Spleen (tissue), 11 donors: Measurements from ENCODE around the gene PKN1. TPM values are rescaled to one million over a fixed set of nuclear protein-coding genes. Genes with fewer than 3 reads are reported as not detected.

Experiments used
- DNase-seq: peaks from one replicate; pipeline ENCODE4 v3.0.0-alpha.2; 2020
- H3K27ac ChIP-seq, 8 donors: fragments of 200-600 bp; sonication (generic) in 7 of 8; 1 replicate in 4 of 8; 2 replicates in 4 of 8; pipeline versions ENCODE4 v1.5.0 to v1.8.0; 2016 to 2021; ENCODE audit warnings: inconsistent platforms in 4 of 8, mild to moderate bottlenecking in 4 of 8, moderate library complexity in 1 of 8
- H3K27me3 ChIP-seq, 7 donors: fragments of 200-600 bp; sonication (generic) in 6 of 7; replicated peaks in 1 of 7; 1 replicate in 4 of 7; 2 replicates in 3 of 7; pipeline versions ENCODE4 v1.5.0 to v1.8.0; 2016 to 2021; ENCODE audit warnings: inconsistent platforms in 3 of 7, mild to moderate bottlenecking in 1 of 7
- H3K36me3 ChIP-seq, 6 donors: fragments of 200-600 bp; sonication (generic) in 5 of 6; 1 replicate in 4 of 6; 2 replicates in 2 of 6; pipeline versions ENCODE4 v1.5.0 to v1.8.0; 2016 to 2021; ENCODE audit warnings: inconsistent platforms in 2 of 6
- H3K4me1 ChIP-seq, 6 donors: fragments of 200-600 bp; sonication (generic) in 5 of 6; 1 replicate in 3 of 6; 2 replicates in 3 of 6; pipeline versions ENCODE4 v1.5.0 to v1.8.0; 2016 to 2021; ENCODE audit warnings: inconsistent platforms in 3 of 6
- H3K4me3 ChIP-seq, 8 donors: fragments of 200-600 bp; sonication (generic) in 7 of 8; 1 replicate in 4 of 8; 2 replicates in 4 of 8; pipeline versions ENCODE4 v1.5.0 to v1.8.0; 2016 to 2021; ENCODE audit warnings: inconsistent platforms in 4 of 8, mild to moderate bottlenecking in 4 of 8, moderate library complexity in 2 of 8
- H3K9me3 ChIP-seq, 8 donors: fragments of 200-600 bp; sonication (generic) in 7 of 8; 1 replicate in 4 of 8; 2 replicates in 4 of 8; pipeline versions ENCODE4 v1.5.0 to v1.8.0; 2016 to 2021; ENCODE audit warnings: inconsistent platforms in 4 of 8
- POLR2A ChIP-seq, 3 donors: fragments of 450-650 bp; IDR thresholded peaks; one replicate each; pipeline ENCODE4 v1.5.1; 2017; ENCODE audit warnings: antibody characterized with exemption in 3 of 3, mild to moderate bottlenecking in 1 of 3
- POLR2AphosphoS5 ChIP-seq, 3 donors: sonication (generic); formaldehyde crosslinking; IDR thresholded peaks; one replicate each; pipeline ENCODE4 v1.5.1; 2017; ENCODE audit warnings: antibody characterized with exemption in 3 of 3
- WGBS, 5 donors: extraction: QIAGEN DNeasy Blood & Tissue Kit in 3 of 5; methylation state at CpG; one replicate each; pipeline versions ENCODE4 v1.1.5 to v1.1.7; 2013 to 2018; 5-methylcytosine and 5-hydroxymethylcytosine counted together
- intact Hi-C: fragments of 100-400 bp; cut with DNase I; formaldehyde crosslinking; loops from one replicate; pipeline ENCODE4 v1.15.0; 2023; ENCODE audit warnings: low total_unique reads
- polyA plus RNA-seq, 3 donors: library from polyadenylated mRNA; stranded (reverse); fragments of 200-250 nt; gene quantifications; one replicate each; pipeline ENCODE4 v1.2.1, GENCODE V29; 2013
- total RNA-seq, 7 donors: library from RNA; depleted of rRNA in 3 of 7; stranded (reverse); fragments of >200 nt in 3 of 7; fragmentation: NEBNext Ultra II Directional in 4 of 7; extraction: Animal tissue kit (Norgen Biotek cat#: 25700) in 4 of 7; gene quantifications; one replicate each; pipeline versions ENCODE4 v1.1.0 to v1.2.1, GENCODE V29; 2016 to 2021
- TF ChIP-seq, protein P1 (sequence below), 11 experiments: fragments of 200-600 bp in 7 of 11; fragments of 450-650 bp in 4 of 11; sonication (generic) in 4 of 11; IDR thresholded peaks in 8 of 11; conservative IDR thresholded peaks in 3 of 11; 1 replicate in 7 of 11; 2 replicates in 4 of 11; pipeline versions ENCODE4 v1.4.0 to v1.8.0; 2016 to 2021; ENCODE audit warnings: antibody characterized with exemption in 11 of 11, inconsistent platforms in 4 of 11, mild to moderate bottlenecking in 1 of 11
- donor health status: healthy with polysubstance abuse.
- donor health status: DM: no; HTN: no; CAD: no; lungs with moderate emphysema.
- donor health status: DM: no; HTN: no; CAD: no.
- donor health status: Bipolar disorder and iron deficiency.
- donor health status: healthy.
- donor health status: DM: no; HTN: no; CAD: no.
- donor health status: DM: yes; HTN: yes; CAD: no.

PKN1 gene
- total and polyA plus RNA-seq, 10 donors: 93.3 to 213 (median 166) TPM

DNA sequence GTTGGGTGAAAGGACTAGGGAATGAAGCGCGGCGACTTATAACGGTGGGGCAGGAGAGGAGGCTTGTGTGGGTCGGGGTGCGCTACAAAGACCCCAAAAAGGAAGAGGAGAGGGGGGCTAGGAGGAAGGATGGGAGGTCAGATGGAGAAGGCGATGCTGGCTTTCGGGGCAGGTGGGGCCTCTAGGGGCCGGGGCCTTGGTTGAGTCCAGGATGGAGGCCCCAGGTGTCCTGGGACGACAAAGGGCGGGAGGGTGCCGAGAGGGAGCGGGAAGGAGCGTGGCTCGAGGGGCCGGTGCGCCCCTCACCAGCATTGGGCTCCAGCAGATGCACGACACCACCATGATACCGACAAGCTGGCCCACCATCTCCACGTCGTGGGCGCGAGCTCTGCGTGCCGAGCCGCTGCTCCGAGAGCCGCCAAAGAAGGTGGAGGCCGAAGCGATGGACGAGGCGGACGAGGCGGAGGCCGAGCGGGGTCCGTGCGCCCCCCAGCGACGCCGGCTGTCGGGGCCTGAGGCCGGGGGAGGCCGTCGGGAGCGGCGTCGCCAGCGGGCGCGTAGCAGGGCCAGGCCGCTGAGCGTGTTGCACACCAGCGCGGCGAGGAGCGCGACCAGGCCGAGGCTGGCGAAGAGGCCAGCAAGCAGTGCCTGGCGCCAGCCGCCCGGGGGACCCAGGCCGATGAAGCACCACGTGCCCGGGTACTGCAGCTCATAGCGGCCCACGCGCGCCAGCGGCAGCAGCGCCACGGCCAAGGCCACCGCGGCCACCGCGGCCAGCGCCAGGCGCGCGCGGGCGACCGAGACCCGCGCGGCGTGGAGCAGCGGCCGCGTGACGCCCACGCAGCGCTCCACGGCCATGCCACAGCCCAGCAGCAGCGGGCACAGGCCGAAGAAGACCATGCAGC lies 40.2 kb downstream of the PKN1 start:
- TF ChIP-seq POLR2A (IDR thresholded peaks at IDR 0.05) (no peak), POLR2AphosphoS5 (IDR thresholded peaks at IDR 0.05) (peak in 1 of 3 donors; percentile 52)
- TF ChIP-seq, protein P1, sequence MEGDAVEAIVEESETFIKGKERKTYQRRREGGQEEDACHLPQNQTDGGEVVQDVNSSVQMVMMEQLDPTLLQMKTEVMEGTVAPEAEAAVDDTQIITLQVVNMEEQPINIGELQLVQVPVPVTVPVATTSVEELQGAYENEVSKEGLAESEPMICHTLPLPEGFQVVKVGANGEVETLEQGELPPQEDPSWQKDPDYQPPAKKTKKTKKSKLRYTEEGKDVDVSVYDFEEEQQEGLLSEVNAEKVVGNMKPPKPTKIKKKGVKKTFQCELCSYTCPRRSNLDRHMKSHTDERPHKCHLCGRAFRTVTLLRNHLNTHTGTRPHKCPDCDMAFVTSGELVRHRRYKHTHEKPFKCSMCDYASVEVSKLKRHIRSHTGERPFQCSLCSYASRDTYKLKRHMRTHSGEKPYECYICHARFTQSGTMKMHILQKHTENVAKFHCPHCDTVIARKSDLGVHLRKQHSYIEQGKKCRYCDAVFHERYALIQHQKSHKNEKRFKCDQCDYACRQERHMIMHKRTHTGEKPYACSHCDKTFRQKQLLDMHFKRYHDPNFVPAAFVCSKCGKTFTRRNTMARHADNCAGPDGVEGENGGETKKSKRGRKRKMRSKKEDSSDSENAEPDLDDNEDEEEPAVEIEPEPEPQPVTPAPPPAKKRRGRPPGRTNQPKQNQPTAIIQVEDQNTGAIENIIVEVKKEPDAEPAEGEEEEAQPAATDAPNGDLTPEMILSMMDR (IDR thresholded peaks at IDR 0.05 in 8 of 11, conservative IDR thresholded peaks at IDR 0.05 in 3 of 11): peak in 2 of 11 experiments; percentile 8 to 32
- WGBS, 5 donors: 14 to 23% (median 15%) methylated on average over 39 to 97 of the region's 97 CpGs
- no peaks in the 10 kb centered on the region for H3K9me3 ChIP-seq
- H3K36me3 ChIP-seq: peaks cover 0 to 49% (median 38%) of the 10 kb centered on the region in 6 donors
- intact Hi-C loops: no loop called here
- H3K27ac ChIP-seq: peak overlapping the region in 1 of 8 donors; percentile 75
- peaks cover 23 to 73% (median 49%) of the 10 kb centered on the region in 6 donors for H3K4me1 ChIP-seq
- H3K27me3 ChIP-seq: peaks cover 0 to 49% (median 35%) of the 10 kb centered on the region in 7 donors
- no peak for DNase-seq
- H3K4me3 ChIP-seq: peak overlapping the region in 6 of 8 donors; percentile 5 to 63 (median 20)

DNA sequence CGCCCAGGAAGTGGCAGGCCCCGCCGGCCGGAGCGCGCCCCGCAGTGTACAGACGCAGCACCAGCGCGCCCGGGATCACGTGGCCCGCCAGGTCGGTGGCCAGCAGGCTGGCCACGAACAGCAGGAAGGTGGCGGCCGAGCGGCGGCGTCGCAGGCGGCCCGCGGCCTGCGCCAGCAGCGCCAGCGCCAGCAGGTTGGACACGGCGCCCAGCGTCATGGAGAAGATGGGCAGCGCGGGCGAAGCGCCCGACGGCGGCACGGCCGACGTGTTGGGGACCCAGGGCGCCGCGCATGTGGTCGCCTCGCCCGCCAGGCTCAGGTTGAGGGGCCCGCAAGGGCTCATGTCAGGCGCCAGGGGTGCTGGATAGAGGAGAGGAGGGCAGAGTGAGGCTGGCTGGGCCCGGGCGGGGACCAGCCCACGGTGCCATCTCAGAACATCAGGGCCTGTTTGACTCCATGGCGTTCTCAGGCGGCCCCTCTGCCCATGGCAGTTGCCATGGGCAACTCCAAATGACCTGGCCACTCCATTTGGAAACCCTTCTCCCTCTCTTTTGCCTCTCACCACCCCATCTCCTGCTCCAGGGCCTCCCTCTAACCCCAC lies 41.0 kb downstream of the PKN1 start:
- intact Hi-C loops: no loop called here
- H3K4me3 ChIP-seq: peak overlapping the region in 5 of 8 donors; percentile 5 to 63 (median 21)
- 29 to 69% (median 39%) methylated on average over 7 to 53 of the region's 53 CpGs for WGBS, 5 donors

DNA sequence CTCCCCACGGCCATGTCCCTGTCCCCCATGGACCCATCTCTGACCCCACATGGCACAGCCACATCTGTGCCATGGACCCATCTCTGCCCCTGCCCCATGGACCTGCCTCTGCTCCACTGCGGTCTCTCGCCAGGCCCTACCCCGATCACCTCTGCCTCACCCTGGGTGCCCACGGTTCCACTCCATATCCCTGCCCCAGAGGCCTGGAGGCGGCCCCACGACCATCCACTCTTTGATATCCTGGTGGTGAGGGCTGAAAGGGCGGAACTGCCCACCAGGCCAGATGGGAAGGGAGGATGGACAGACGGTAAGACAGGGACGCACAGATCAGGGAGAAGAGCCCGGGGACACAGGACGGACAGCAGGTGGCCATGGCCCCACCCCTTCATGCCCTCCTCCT lies 41.7 kb downstream of the PKN1 start:
- Histone ChIP-seq H3K27me3 (peaks cover 0 to 49% (median 35%) of the 10 kb centered on the region in 7 donors), H3K36me3 (peaks cover 0 to 49% (median 31%) of the 10 kb centered on the region in 6 donors), H3K27ac (peak overlapping the region in 6 of 8 donors; percentile 37 to 75 (median 69)), H3K4me3 (peak overlapping the region; percentile 3 to 63 (median 14)), H3K9me3 (no peaks in the 10 kb centered on the region), H3K4me1 (peaks cover 26 to 88% (median 55%) of the 10 kb centered on the region in 6 donors)
- no peak for TF ChIP-seq POLR2AphosphoS5 (IDR thresholded peaks at IDR 0.05)
- TF ChIP-seq POLR2A (IDR thresholded peaks at IDR 0.05): no peak
- TF ChIP-seq, protein P1 (IDR thresholded peaks at IDR 0.05 in 8 of 11, conservative IDR thresholded peaks at IDR 0.05 in 3 of 11): no peak
- DNase-seq: no peak
- WGBS, 5 donors: 44 to 73% (median 51%) methylated on average over 7 to 12 of the region's 12 CpGs
- intact Hi-C loops: no loop called here

More for the DNA sequence above, 41.0 kb downstream of the PKN1 start:
- peaks cover 0 to 49% (median 37%) of the 10 kb centered on the region in 6 donors for H3K36me3 ChIP-seq
- H3K9me3 ChIP-seq: no peaks in the 10 kb centered on the region
- no peak for TF ChIP-seq POLR2A (IDR thresholded peaks at IDR 0.05)
- TF ChIP-seq POLR2AphosphoS5 (IDR thresholded peaks at IDR 0.05): no peak
- TF ChIP-seq, protein P1 (IDR thresholded peaks at IDR 0.05 in 8 of 11, conservative IDR thresholded peaks at IDR 0.05 in 3 of 11): no peak
- H3K27ac ChIP-seq: peak overlapping the region in 4 of 8 donors; percentile 20 to 75 (median 71)
- peaks cover 0 to 49% (median 35%) of the 10 kb centered on the region in 7 donors for H3K27me3 ChIP-seq
- H3K4me1 ChIP-seq: peaks cover 23 to 80% (median 49%) of the 10 kb centered on the region in 6 donors
- no peak for DNase-seq
